Measurements from ENCODE around the gene GPRC5C. TPM values are rescaled to one million over a fixed set of nuclear protein-coding genes. Genes with fewer than 3 reads are reported as not detected.

The GPRC5C gene
- total and polyA plus RNA-seq, 2 donors (not counting 1 experiment from before 2014, with no cell fraction given), result 0.66 to 1.1 TPM

DNA sequence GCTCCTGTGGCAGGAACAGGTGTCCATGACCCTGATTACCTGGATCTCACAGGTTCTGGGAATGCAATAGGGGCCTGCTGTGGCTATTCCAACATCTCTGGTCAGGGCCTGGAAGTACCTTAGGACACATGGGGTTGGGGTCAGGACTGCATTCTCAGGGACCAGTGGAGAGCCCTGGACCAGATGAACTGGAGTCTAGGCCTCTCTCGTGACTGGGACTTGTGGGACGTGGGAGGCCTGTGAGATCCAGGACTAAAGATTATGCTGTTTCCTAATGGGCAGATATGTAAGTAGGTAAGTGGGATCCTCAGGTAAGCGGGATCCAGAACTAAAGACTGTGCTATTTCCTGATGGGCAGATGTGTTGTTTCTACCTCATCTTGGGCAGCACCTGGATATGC, 18.3 kb downstream of the GPRC5C start:
- Histone ChIP-seq H3K36me3 (replicated peaks in 1 of 2; ENCODE audit: control extremely low read depth in 1 of 2, control insufficient read depth in 1 of 2, extremely low read depth in 1 of 2, insufficient read depth in 2 of 2, low read length in 1 of 2) (no peaks in the 10 kb centered on the region), H3K4me3 (ENCODE audit: control extremely low read depth in 1 of 5, extremely low read depth in 1 of 5, insufficient read depth in 1 of 5, low read depth in 2 of 5, low read length in 4 of 5) (no peak overlapping the region), H2AFZ (ENCODE audit: insufficient read depth, low read depth, low read length, poor library complexity, severe bottlenecking) (no peak overlapping the region), H4K20me1 (ENCODE audit: control insufficient read depth, insufficient read depth, low read length, poor library complexity, severe bottlenecking) (no peaks in the 10 kb centered on the region), H3K4me1 (ENCODE audit: control insufficient read depth in 2 of 2, insufficient read depth in 2 of 2, low read length in 2 of 2) (peaks cover 11 to 15% of the 10 kb centered on the region in 2 donors), H3K79me2 (ENCODE audit: control insufficient read depth, insufficient read depth, low read length) (no peaks in the 10 kb centered on the region), H3K27me3 (replicated peaks in 1 of 4; ENCODE audit: control extremely low read depth in 1 of 4, control insufficient read depth in 3 of 4, insufficient read depth in 4 of 4, low read length in 3 of 4) (peaks cover 0 to 33% (median 8%) of the 10 kb centered on the region in 4 experiments), H3K9me3 (ENCODE audit: control extremely low read depth in 1 of 3, control insufficient read depth in 2 of 3, insufficient read depth in 1 of 3, low read length in 2 of 3) (peaks cover 0 to 8% (median 0%) of the 10 kb centered on the region in 3 donors), H3K9ac (ENCODE audit: low read length) (no peak overlapping the region), H3K27ac (ENCODE audit: low read length in 2 of 2) (no peak overlapping the region), H3K4me2 (replicated peaks; ENCODE audit: low read depth, low read length, poor library complexity, severe bottlenecking) (no peak overlapping the region)
- Mint-ChIP-seq H3K27ac (no peak overlapping the region), H3K4me3 (no peak overlapping the region), H3K9me3 (ENCODE audit: insufficient read depth) (no peaks in the 10 kb centered on the region), H3K27me3 (peaks cover 27% of the 10 kb centered on the region), H3K4me1 (peaks cover 4% of the 10 kb centered on the region)
- 91% methylated on average over 3 of the region's 3 CpGs for WGBS (ENCODE audit: insufficient coverage)
- ChIA-PET POLR2A (no interaction called here), CTCF (interaction anchor here (1.2 to 1.3 kb wide), 2 partner anchors 71 to 82 kb away, joined by 4 read pairs; no protein-coding TSS in a partner anchor)
- ATAC-seq (ENCODE audit: low read depth) (no peak), DNase-seq (no peak)
- TF ChIP-seq EZH2 (IDR thresholded peaks at IDR 0.05; ENCODE audit: borderline replicate concordance, insufficient read depth, low read depth, low read length, poor library complexity, severe bottlenecking), result no peak
- TF ChIP-seq, protein P1, sequence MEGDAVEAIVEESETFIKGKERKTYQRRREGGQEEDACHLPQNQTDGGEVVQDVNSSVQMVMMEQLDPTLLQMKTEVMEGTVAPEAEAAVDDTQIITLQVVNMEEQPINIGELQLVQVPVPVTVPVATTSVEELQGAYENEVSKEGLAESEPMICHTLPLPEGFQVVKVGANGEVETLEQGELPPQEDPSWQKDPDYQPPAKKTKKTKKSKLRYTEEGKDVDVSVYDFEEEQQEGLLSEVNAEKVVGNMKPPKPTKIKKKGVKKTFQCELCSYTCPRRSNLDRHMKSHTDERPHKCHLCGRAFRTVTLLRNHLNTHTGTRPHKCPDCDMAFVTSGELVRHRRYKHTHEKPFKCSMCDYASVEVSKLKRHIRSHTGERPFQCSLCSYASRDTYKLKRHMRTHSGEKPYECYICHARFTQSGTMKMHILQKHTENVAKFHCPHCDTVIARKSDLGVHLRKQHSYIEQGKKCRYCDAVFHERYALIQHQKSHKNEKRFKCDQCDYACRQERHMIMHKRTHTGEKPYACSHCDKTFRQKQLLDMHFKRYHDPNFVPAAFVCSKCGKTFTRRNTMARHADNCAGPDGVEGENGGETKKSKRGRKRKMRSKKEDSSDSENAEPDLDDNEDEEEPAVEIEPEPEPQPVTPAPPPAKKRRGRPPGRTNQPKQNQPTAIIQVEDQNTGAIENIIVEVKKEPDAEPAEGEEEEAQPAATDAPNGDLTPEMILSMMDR (IDR thresholded peaks at IDR 0.05), result no peak
- intact Hi-C loops (cut with micrococcal nuclease), result no loop called here

DNA sequence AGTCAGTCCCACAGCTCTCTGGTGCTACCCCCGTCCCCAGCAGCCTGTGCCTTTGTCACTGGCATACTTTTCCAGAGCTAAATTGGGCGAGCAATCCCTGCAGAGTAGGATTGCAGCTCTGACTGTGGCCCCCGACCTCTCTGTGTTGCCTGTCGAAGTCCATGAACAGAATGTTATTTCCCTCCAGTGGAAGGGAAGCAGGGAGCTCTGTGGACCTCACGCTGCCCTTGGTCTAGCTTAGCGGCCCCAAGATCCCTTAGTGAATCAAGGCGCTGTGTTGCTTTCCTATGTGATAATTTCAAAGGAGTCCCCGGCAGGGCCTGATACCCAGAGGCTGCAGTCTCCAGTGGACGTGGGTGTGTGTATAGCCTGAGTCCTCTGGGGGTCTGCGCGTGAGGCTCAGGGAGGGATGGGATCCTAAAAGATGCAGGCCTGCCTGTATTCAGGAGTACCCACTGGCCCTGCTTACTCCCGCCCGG, 19.1 kb downstream of the GPRC5C start:
- Histone ChIP-seq H3K4me3 (ENCODE audit: control extremely low read depth in 1 of 5, extremely low read depth in 1 of 5, insufficient read depth in 1 of 5, low read depth in 2 of 5, low read length in 4 of 5) (no peak overlapping the region), H3K9ac (ENCODE audit: low read length) (no peak overlapping the region), H3K27ac (ENCODE audit: low read length in 2 of 2) (no peak overlapping the region), H3K9me3 (ENCODE audit: control extremely low read depth in 1 of 3, control insufficient read depth in 2 of 3, insufficient read depth in 1 of 3, low read length in 2 of 3) (peaks cover 0 to 8% (median 0%) of the 10 kb centered on the region in 3 donors), H3K4me1 (ENCODE audit: control insufficient read depth in 2 of 2, insufficient read depth in 2 of 2, low read length in 2 of 2) (peaks cover 11 to 15% of the 10 kb centered on the region in 2 donors), H3K36me3 (replicated peaks in 1 of 2; ENCODE audit: control extremely low read depth in 1 of 2, control insufficient read depth in 1 of 2, extremely low read depth in 1 of 2, insufficient read depth in 2 of 2, low read length in 1 of 2) (no peaks in the 10 kb centered on the region), H3K4me2 (replicated peaks; ENCODE audit: low read depth, low read length, poor library complexity, severe bottlenecking) (no peak overlapping the region), H3K79me2 (ENCODE audit: control insufficient read depth, insufficient read depth, low read length) (no peaks in the 10 kb centered on the region), H4K20me1 (ENCODE audit: control insufficient read depth, insufficient read depth, low read length, poor library complexity, severe bottlenecking) (no peaks in the 10 kb centered on the region), H3K27me3 (replicated peaks in 1 of 4; ENCODE audit: control extremely low read depth in 1 of 4, control insufficient read depth in 3 of 4, insufficient read depth in 4 of 4, low read length in 3 of 4) (peaks cover 0 to 27% (median 8%) of the 10 kb centered on the region in 4 experiments), H2AFZ (ENCODE audit: insufficient read depth, low read depth, low read length, poor library complexity, severe bottlenecking) (no peak overlapping the region)
- H3K9me3 Mint-ChIP-seq (ENCODE audit: insufficient read depth), result no peaks in the 10 kb centered on the region
- intact Hi-C loops (cut with micrococcal nuclease), result no loop called here
- H3K4me3 Mint-ChIP-seq, result no peak overlapping the region
- POLR2A ChIA-PET, result no interaction called here
- no peak overlapping the region for H3K27ac Mint-ChIP-seq
- peaks cover 4% of the 10 kb centered on the region for H3K4me1 Mint-ChIP-seq
- TF ChIP-seq, protein P1 (IDR thresholded peaks at IDR 0.05), result no peak
- no peak for TF ChIP-seq EZH2 (IDR thresholded peaks at IDR 0.05; ENCODE audit: borderline replicate concordance, insufficient read depth, low read depth, low read length, poor library complexity, severe bottlenecking)
- 92% methylated on average over 13 of the region's 13 CpGs for WGBS (ENCODE audit: insufficient coverage)
- CTCF ChIA-PET, result interaction anchor here (1.2 to 1.3 kb wide), 2 partner anchors 72 to 83 kb away, joined by 4 read pairs; no protein-coding TSS in a partner anchor
- H3K27me3 Mint-ChIP-seq, result peaks cover 31% of the 10 kb centered on the region
- ATAC-seq (ENCODE audit: low read depth) (no peak), DNase-seq (no peak)

Measured in B cell (primary cell).